Stimulated activated CD4-positive, alpha-beta T cell treated with anti-CD3 and anti-CD28 coated beads, Interleukin-4, amount 100 ng/mL, for 48 hours (primary cell): ENCODE data around the gene IBA57.
"Not testable (repeated sequence)": the region's sequence is repeated elsewhere in the genome, so short reads cannot be mapped to it uniquely, and the experiment has no call there.

Experiments used
- DNase-seq, 2 donors: peaks; one replicate each; pipeline ENCODE4 v3.0.0-alpha.2; 2020; ENCODE audit warnings: low read depth in 2 of 2

Gene IBA57

GRCh38 chr1:228226141-228226874 lies 60.7 kb downstream of the IBA57 start:
- no peak for DNase-seq

GRCh38 chr1:228226956-228227791 lies 61.6 kb downstream of the IBA57 start:
- DNase-seq: no peak

GRCh38 chr1:228228147-228228546 lies 62.5 kb downstream of the IBA57 start:
- DNase-seq: not testable (repeated sequence)

GRCh38 chr1:228228601-228229074 lies 63.0 kb downstream of the IBA57 start:
- DNase-seq: no peak

GRCh38 chr1:228231189-228231588 lies 65.6 kb downstream of the IBA57 start:
- no peak for DNase-seq
